HL-60 (cell line): ENCODE results near the gene TMEM204.

Experiments
- GABPA ChIP-seq: IDR thresholded peaks from 2 replicates; pipeline ENCODE4 v1.6.1; 2012; ENCODE audit warnings: low read depth
- POLR2AphosphoS5 ChIP-seq: IDR thresholded peaks from 2 replicates; pipeline ENCODE4 v1.6.1; 2012; ENCODE audit warnings: low read depth
- TF ChIP-seq, protein P1 (sequence below): IDR thresholded peaks from one replicate; pipeline ENCODE4 v1.5.1; 2011; ENCODE audit warnings: low read length, control low read depth, inconsistent platforms; ENCODE audit not compliant: insufficient read depth
- TF ChIP-seq, protein P2 (sequence below): IDR thresholded peaks from 2 replicates; pipeline ENCODE4 v1.6.1; 2012; ENCODE audit warnings: low read depth; ENCODE audit not compliant: insufficient replicate concordance

DNA sequence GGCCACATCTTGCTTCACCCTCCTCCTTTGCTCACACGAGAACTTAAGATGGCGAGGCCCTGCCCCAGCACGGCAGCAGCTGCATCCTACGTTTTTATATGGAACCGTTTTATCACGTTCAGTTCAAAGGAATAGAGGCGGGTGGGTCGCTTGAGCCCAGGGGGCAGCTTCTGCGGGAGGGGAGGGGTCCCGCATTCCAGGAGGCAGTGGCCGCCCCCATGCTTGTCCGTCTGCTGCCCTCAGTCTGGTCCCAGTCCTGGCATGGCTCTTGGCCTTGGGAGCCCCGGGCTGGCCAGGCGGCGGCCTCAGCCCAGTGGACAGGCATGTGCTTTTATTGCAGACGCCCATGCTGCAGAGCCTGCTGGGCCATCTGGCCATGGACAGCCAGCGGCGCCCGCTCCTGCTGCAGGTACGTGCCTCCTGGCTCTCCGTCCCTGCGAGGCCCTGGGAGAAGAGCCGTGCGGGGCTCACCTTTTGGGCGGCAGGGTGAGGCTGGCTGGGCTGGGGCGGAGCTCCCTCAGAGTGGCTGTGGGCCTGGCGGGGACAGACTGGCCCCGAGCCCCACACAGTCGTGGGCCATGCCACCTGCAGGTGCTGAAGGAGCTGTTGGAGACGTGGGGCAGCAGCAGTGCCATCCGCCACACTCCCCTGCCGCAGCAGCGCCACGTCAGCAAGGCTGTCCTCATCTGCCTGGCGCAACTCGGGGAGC is 33.6 kb upstream of the TMEM204 start:
- TF ChIP-seq, protein P1, sequence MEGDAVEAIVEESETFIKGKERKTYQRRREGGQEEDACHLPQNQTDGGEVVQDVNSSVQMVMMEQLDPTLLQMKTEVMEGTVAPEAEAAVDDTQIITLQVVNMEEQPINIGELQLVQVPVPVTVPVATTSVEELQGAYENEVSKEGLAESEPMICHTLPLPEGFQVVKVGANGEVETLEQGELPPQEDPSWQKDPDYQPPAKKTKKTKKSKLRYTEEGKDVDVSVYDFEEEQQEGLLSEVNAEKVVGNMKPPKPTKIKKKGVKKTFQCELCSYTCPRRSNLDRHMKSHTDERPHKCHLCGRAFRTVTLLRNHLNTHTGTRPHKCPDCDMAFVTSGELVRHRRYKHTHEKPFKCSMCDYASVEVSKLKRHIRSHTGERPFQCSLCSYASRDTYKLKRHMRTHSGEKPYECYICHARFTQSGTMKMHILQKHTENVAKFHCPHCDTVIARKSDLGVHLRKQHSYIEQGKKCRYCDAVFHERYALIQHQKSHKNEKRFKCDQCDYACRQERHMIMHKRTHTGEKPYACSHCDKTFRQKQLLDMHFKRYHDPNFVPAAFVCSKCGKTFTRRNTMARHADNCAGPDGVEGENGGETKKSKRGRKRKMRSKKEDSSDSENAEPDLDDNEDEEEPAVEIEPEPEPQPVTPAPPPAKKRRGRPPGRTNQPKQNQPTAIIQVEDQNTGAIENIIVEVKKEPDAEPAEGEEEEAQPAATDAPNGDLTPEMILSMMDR, result no peak
- no peak for TF ChIP-seq GABPA
- TF ChIP-seq, protein P2, sequence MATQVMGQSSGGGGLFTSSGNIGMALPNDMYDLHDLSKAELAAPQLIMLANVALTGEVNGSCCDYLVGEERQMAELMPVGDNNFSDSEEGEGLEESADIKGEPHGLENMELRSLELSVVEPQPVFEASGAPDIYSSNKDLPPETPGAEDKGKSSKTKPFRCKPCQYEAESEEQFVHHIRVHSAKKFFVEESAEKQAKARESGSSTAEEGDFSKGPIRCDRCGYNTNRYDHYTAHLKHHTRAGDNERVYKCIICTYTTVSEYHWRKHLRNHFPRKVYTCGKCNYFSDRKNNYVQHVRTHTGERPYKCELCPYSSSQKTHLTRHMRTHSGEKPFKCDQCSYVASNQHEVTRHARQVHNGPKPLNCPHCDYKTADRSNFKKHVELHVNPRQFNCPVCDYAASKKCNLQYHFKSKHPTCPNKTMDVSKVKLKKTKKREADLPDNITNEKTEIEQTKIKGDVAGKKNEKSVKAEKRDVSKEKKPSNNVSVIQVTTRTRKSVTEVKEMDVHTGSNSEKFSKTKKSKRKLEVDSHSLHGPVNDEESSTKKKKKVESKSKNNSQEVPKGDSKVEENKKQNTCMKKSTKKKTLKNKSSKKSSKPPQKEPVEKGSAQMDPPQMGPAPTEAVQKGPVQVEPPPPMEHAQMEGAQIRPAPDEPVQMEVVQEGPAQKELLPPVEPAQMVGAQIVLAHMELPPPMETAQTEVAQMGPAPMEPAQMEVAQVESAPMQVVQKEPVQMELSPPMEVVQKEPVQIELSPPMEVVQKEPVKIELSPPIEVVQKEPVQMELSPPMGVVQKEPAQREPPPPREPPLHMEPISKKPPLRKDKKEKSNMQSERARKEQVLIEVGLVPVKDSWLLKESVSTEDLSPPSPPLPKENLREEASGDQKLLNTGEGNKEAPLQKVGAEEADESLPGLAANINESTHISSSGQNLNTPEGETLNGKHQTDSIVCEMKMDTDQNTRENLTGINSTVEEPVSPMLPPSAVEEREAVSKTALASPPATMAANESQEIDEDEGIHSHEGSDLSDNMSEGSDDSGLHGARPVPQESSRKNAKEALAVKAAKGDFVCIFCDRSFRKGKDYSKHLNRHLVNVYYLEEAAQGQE, result no peak
- TF ChIP-seq POLR2AphosphoS5, result no peak
